SHP77 treated with DMSO at 0.1 percent for 48 hours (cell line): ENCODE data around the gene CRACR2B.

ENCODE experiments used
- DNase-seq: peaks from one replicate; lab custom pipeline; 2025; lab: John Stamatoyannopoulos, UW

CRACR2B gene

GRCh38 chr11:868802-869201 lies 41.1 kb downstream of the CRACR2B start:
- no peak for DNase-seq

DNA sequence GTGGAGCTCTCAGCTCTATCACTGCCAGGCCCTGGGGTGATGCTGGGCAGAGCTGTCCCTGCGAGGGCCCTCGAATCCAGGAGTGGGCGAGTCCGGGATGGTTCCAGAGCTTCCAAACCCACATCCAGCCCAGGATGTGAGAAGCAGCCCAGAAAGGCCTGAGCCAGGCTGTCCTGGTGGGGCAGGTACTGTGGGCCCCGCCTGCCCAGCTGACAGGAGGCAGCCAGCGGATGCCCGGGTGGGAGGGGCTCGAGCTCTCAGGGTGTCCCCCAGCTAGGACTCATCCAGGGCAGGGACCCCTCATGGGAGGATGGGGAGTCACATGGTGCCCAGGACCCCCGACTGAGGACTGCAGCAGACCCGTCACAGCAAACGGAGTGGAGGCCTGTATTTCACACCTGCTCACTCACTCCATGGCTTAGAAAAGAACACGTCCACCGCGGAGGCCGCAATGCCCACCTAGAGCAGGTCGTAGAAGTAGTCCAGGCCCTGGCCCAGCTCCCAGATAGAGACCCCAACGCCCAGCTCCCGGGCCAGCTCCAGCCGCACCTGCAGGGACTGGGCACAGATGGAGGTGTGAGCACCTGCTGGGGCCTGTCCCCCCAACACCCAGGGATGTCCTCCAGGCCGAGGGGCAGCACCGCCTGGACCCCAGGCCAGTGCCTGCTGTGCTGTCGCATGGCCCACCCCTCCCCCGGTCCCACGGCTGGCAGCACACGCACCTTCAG lies 41.8 kb downstream of the CRACR2B start:
- no peak for DNase-seq

DNA sequence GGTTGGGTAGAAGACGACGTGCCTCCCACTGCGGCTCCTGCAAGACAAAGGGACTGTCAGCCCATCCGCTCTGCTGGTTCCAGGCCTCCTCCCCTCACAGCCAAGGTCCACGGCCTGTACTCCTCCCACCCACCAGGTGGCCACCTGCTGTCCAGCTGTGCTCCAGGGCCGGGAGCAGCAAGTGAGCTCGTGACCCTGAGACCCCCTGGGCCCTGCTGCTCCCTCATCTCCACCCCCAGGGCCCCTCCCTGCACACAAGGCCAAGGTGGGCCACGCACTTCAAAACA lies 42.4 kb downstream of the CRACR2B start:
- DNase-seq: no peak

GRCh38 chr11:870418-870817 lies 42.7 kb downstream of the CRACR2B start:
- DNase-seq: no peak

DNA sequence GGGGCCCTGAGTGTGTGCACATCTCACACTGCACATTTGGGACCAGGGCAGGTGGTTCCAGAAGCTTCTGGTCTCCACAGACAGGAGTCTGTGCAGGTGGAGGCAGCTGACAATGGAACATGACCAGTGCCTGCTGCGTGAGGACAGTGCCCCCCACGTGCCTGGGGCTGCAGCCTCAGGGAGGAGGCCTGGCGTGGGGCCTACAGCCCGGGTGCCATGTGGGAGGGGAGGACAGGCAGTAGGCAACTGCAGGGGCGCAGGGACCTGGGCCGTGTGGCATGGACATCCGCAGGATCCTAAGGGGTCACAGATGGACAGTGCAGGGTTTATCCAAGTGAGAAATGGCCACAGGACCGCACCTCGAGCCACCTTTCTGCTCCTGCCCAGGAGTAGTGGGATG lies 43.8 kb downstream of the CRACR2B start:
- DNase-seq: no peak

DNA sequence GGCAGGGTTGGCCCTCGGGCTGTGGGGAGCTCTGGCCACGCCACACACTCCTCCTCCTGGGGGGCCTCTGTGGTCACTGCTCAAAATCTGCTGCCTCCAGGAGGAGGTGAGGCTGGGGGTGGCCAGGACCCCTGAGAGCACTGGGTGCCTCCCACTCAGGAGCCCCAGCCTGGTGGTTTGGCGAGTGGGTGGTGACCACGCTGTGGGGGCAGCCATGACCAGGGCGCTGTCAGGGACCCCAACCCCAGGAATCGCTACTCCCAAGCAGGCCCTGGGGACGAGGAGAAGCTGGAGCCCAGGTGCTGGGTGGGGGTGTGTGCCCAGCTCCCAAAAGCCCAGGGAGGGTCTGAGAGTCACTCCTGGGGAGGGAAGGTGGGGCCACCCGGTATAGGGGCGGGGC lies 45.1 kb downstream of the CRACR2B start:
- DNase-seq: no peak

- no peak for DNase-seq
Observed at GRCh38 chr11:873706-874105, 46.0 kb downstream of the CRACR2B start.

DNA sequence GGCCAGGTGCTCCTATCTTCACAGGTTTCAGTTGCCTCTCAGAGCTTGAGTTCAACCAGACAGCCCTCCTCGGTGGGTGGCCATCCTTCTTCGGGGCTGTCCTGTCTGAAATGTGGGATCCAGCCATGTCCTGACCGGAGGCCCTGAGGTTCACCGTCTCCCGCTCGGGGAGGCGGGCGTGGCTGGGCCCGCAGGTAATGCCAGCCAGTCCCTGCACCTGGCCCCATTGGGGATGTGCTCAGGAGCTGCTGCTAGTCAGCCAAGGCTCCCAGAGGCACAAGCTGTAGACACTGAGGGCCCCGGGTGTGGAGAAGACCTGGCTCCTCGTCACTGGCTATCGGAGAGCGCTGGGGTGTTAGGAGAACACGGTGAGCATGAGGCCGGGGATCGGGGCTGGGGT lies 47.5 kb downstream of the CRACR2B start:
- DNase-seq: no peak

DNA sequence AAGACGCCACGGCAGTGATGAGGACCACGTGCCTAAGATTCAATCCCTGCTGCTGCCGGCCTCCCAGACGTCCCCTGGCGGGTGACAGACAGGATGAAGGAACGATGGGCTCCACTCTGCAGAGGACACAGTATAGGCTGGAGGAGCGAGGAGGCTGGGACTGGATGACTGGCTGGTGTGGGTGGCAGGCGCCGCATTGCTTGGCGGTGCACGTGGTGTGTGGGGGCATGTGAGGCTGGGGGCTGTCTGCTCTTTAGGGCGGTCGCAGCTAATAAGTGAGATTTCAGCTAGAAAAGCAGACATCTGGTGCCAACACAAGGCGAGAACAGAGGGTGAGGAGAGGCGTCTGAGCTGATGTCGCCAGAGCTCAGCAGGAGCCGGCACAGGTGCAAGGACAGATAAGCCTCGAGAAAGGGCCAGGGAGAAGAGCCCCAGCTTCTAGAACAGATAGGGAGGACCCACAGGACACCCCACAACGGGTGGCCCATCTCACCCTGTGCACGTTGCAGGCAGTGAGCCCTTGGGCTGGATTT lies 48.1 kb downstream of the CRACR2B start:
- DNase-seq: no peak

GRCh38 chr11:876545-876944 lies 48.8 kb downstream of the CRACR2B start:
- no peak for DNase-seq

- DNase-seq: no peak
Observed at GRCh38 chr11:877565-877964, 49.8 kb downstream of the CRACR2B start.

DNA sequence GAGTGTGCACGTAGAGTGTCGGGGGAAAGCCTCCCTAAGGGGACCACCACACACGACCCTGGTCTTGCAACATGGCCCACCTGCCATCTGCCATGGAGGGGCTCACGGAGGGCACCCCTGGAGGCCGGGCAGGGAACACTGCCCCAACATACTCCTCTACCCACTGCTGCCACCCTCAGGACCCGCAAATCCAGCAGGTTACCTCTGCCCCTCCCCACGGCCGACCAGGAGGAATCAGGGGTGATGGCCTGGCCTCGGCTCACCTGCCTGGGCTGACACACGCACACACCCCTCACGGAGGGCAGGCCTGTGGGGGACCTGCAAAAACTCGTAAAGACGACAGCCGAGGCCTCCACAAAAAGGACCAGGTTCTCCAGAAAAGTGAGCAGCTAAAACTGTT lies 52.7 kb downstream of the CRACR2B start:
- DNase-seq: no peak
